ENCODE measurements around the gene ARVCF.

DNA sequence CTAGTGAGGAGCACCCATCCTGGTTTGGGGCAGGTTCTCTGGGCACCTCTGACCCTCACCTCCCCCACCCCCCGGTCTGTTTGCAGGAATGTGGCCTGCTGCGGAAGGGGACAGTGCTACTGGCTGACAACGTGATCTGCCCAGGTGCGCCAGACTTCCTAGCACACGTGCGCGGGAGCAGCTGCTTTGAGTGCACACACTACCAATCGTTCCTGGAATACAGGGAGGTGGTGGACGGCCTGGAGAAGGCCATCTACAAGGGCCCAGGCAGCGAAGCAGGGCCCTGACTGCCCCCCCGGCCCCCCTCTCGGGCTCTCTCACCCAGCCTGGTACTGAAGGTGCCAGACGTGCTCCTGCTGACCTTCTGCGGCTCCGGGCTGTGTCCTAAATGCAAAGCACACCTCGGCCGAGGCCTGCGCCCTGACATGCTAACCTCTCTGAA is 48.2 kb downstream of the ARVCF start:
- TF ChIP-seq, protein P1, sequence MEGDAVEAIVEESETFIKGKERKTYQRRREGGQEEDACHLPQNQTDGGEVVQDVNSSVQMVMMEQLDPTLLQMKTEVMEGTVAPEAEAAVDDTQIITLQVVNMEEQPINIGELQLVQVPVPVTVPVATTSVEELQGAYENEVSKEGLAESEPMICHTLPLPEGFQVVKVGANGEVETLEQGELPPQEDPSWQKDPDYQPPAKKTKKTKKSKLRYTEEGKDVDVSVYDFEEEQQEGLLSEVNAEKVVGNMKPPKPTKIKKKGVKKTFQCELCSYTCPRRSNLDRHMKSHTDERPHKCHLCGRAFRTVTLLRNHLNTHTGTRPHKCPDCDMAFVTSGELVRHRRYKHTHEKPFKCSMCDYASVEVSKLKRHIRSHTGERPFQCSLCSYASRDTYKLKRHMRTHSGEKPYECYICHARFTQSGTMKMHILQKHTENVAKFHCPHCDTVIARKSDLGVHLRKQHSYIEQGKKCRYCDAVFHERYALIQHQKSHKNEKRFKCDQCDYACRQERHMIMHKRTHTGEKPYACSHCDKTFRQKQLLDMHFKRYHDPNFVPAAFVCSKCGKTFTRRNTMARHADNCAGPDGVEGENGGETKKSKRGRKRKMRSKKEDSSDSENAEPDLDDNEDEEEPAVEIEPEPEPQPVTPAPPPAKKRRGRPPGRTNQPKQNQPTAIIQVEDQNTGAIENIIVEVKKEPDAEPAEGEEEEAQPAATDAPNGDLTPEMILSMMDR (IDR thresholded peaks at IDR 0.05) = no peak
- no peak for TF ChIP-seq EP300 (IDR thresholded peaks at IDR 0.05)
